K562 (cell line): ENCODE results near the gene CREB3L1. TPM values are rescaled to one million over a fixed set of nuclear protein-coding genes. Genes with fewer than 3 reads are reported as not detected.

Experiments used
- ATAC-seq: fragments of 200-7000 bp; cut with Tn5 transposase; 3 replicates; pipeline ENCODE4 v1.9.1; 2020; ENCODE audit warnings: moderate library complexity
- BruUV-seq: library from RNA; stranded (reverse); fragments of 400-500 nt; replicated peaks from 2 replicates; lab custom pipeline; 2021; lab: Mats Ljungman, UMichigan
- CTCF ChIA-PET: fragments of 300-600 bp; formaldehyde crosslinking; extraction: SDS; loops from one replicate; lab custom pipeline; 2021; ENCODE audit warnings: low intra/inter-chr PET ratio; lab: Yijun Ruan, JAX
- POLR2A ChIA-PET: fragments of 300-600, 350-650 bp; sonication (Branson Sonifier 250); formaldehyde crosslinking; extraction: SDS; loops from one replicate; lab custom pipeline; 2021; ENCODE audit warnings: antibody characterized with exemption, inconsistent platforms; lab: Yijun Ruan, JAX
- DNase-seq, 4 experiments: peaks; one replicate each; pipeline versions ENCODE4 v3.0.0 to v3.0.0-alpha.2; 2011 to 2018; ENCODE audit warnings: low spot score in 3 of 4, mixed read lengths in 3 of 4; ENCODE audit errors: extremely low read depth in 1 of 4
- FAIRE-seq: peaks from 2 replicates; lab custom pipeline; 2011; peaks lifted over from hg19 to GRCh38; lab: Jason Lieb, UNC
- H2AFZ ChIP-seq: 2 replicates; pipeline ENCODE4 v1.6.0; 2011; ENCODE audit warnings: low read depth, low read length, control low read depth, inconsistent platforms
- H3K27ac ChIP-seq: fragments of 200-600 bp; 3 replicates; pipeline ENCODE4 v1.8.0; 2011; ENCODE audit warnings: low read depth, mild to moderate bottlenecking, control low read depth, inconsistent platforms, low read length, moderate library complexity, mixed read lengths; ENCODE audit errors: extremely low read depth
- H3K27me3 ChIP-seq, 2 experiments: fragments of 300-600 bp in 1 of 2; 2 replicates in 1 of 2; 3 replicates in 1 of 2; pipeline versions ENCODE4 v1.6.0 to v1.8.0; 2011; ENCODE audit warnings: inconsistent platforms in 2 of 2, low read length in 2 of 2, mild to moderate bottlenecking in 1 of 2, mixed read lengths in 1 of 2, moderate library complexity in 1 of 2; ENCODE audit not compliant: control insufficient read depth in 2 of 2, insufficient read depth in 2 of 2
- H3K36me3 ChIP-seq: fragments of 300-600 bp; 3 replicates; pipeline ENCODE4 v1.8.0; 2011; ENCODE audit warnings: mild to moderate bottlenecking, low read length, inconsistent platforms; ENCODE audit not compliant: control insufficient read depth, insufficient read depth
- H3K4me1 ChIP-seq, 2 experiments: fragments of 200-600 bp in 1 of 2; replicated peaks in 1 of 2; 2 replicates in 1 of 2; 3 replicates in 1 of 2; pipeline versions ENCODE4 v1.5.1 to v1.8.0; 2011; ENCODE audit warnings: inconsistent platforms in 2 of 2, low read length in 2 of 2, mild to moderate bottlenecking in 1 of 2, mixed read lengths in 1 of 2, moderate library complexity in 1 of 2; ENCODE audit not compliant: control insufficient read depth in 2 of 2, insufficient read depth in 2 of 2
- H3K4me2 ChIP-seq: 2 replicates; pipeline ENCODE4 v1.6.1; 2011; ENCODE audit warnings: low read length, control low read depth, inconsistent platforms, mixed read lengths; ENCODE audit not compliant: insufficient read depth
- H3K4me3 ChIP-seq: fragments of 200-600 bp; sonication (generic), shearing (Covaris generic); 2 replicates; pipeline ENCODE4 v1.5.1; 2016; ENCODE audit warnings: control low read depth, inconsistent platforms
- H3K79me2 ChIP-seq: fragments of 200-600 bp; 3 replicates; pipeline ENCODE4 v1.8.0; 2011; ENCODE audit warnings: low read length, inconsistent platforms; ENCODE audit not compliant: control insufficient read depth, insufficient read depth
- H3K9ac ChIP-seq, 2 experiments: 2 replicates each; pipeline versions ENCODE4 v1.6.0 to v1.6.1; 2011; ENCODE audit warnings: low read depth in 2 of 2, low read length in 2 of 2, control low read depth in 1 of 2, inconsistent platforms in 1 of 2, mild to moderate bottlenecking in 1 of 2, mixed read lengths in 1 of 2; ENCODE audit not compliant: insufficient read depth in 1 of 2
- H3K9me1 ChIP-seq: one replicate; pipeline ENCODE4 v1.6.0; 2011; ENCODE audit warnings: inconsistent platforms, mild to moderate bottlenecking, low read length, moderate library complexity; ENCODE audit not compliant: control insufficient read depth, insufficient read depth
- H3K9me3 ChIP-seq: replicated peaks from 2 replicates; pipeline ENCODE4 v1.5.1; 2011; ENCODE audit warnings: low read depth, low read length, inconsistent platforms; ENCODE audit not compliant: control insufficient read depth, insufficient read depth
- H4K20me1 ChIP-seq: replicated peaks from 2 replicates; pipeline ENCODE4 v1.6.1; 2011; ENCODE audit warnings: low read length, inconsistent platforms, mixed read lengths; ENCODE audit not compliant: control insufficient read depth, insufficient read depth
- ADNP ChIP-seq: fragments of 200-800 bp; sonication (Bioruptor generic); IDR thresholded peaks from 2 replicates; pipeline ENCODE4 v1.6.1; 2016; ENCODE audit warnings: missing genetic modification characterization, missing compliant biosample characterization
- ARID2 ChIP-seq: fragments of 450-650 bp; IDR thresholded peaks from 2 replicates; pipeline ENCODE4 v1.6.1; 2017; ENCODE audit warnings: antibody characterized with exemption, mild to moderate bottlenecking
- CEBPG ChIP-seq, 3 experiments: fragments of 200-800 bp in 1 of 3; sonication (Bioruptor generic) in 1 of 3; sonication (generic) in 1 of 3; formaldehyde crosslinking in 1 of 3; IDR thresholded peaks in 2 of 3; conservative IDR thresholded peaks in 1 of 3; 2 replicates each; pipeline versions ENCODE4 v1.6.1 to v1.8.0; 2016 to 2022; ENCODE audit warnings: missing compliant biosample characterization in 2 of 3, missing genetic modification characterization in 2 of 3, mild to moderate bottlenecking in 1 of 3, missing genetic modification reagents in 1 of 3
- HDAC1 ChIP-seq, 2 experiments: fragments of 450-650 bp; IDR thresholded peaks; 2 replicates each; pipeline ENCODE4 v1.6.1; 2016 to 2017; ENCODE audit warnings: inconsistent platforms in 1 of 2, mild to moderate bottlenecking in 1 of 2, moderate library complexity in 1 of 2
- RBM22 ChIP-seq: fragments of 200-400 bp; formaldehyde crosslinking; IDR thresholded peaks from 2 replicates; pipeline ENCODE4 v1.6.1; 2018; ENCODE audit warnings: low read length, low read depth; ENCODE audit not compliant: poor library complexity, severe bottlenecking
- SAFB2 ChIP-seq: fragments of 200-400 bp; formaldehyde crosslinking; IDR thresholded peaks from 2 replicates; pipeline ENCODE4 v1.6.1; 2018; ENCODE audit warnings: borderline replicate concordance, low read length, low read depth, moderate library complexity; ENCODE audit not compliant: severe bottlenecking
- SLC30A9 ChIP-seq: fragments of 250-450 bp; sonication (Bioruptor Pico); IDR thresholded peaks from 2 replicates; pipeline ENCODE4 v1.8.0; 2022; ENCODE audit warnings: mild to moderate bottlenecking, moderate library complexity
- SMARCB1 ChIP-seq: IDR thresholded peaks from 2 replicates; pipeline ENCODE4 v1.6.1; 2011; ENCODE audit warnings: improper control_type of control experiment, low read depth; ENCODE audit not compliant: insufficient read length
- SP1 ChIP-seq: sonication (generic); formaldehyde crosslinking; IDR thresholded peaks from 2 replicates; pipeline ENCODE4 v1.8.1; 2022; ENCODE audit warnings: mild to moderate bottlenecking, missing genetic modification reagents
- TCF3 ChIP-seq: sonication (generic); formaldehyde crosslinking; IDR thresholded peaks from 2 replicates; pipeline ENCODE4 v1.4.0; 2020; ENCODE audit warnings: mild to moderate bottlenecking, missing genetic modification reagents
- ZBTB1 ChIP-seq: sonication (generic); formaldehyde crosslinking; IDR thresholded peaks from 2 replicates; pipeline ENCODE4 v1.8.1; 2023; ENCODE audit warnings: missing genetic modification reagents, low read depth, mild to moderate bottlenecking, borderline replicate concordance
- ZNF324 ChIP-seq: fragments of 250-450 bp; sonication (Bioruptor Pico); IDR thresholded peaks from 2 replicates; pipeline ENCODE4 v1.4.0; 2020; ENCODE audit warnings: mild to moderate bottlenecking
- WGBS: fragments of 100-300 bp; shearing (Covaris generic); methylation state at CpG from one replicate; pipeline ENCODE4 v1.1.6; 2016; ENCODE audit warnings: low coverage, mixed read lengths; ENCODE audit not compliant: insufficient coverage; ENCODE audit errors: missing lambda C conversion rate; 5-methylcytosine and 5-hydroxymethylcytosine counted together
- in situ Hi-C: fragments of 300-500 bp; cut with MboI; formaldehyde crosslinking; loops from 4 replicates; pipeline ENCODE4 v1.15.0; 2018; ENCODE audit warnings: inconsistent platforms, mixed read lengths
- intact Hi-C: fragments of 100-400 bp; cut with micrococcal nuclease; formaldehyde crosslinking; loops from 2 replicates; pipeline ENCODE4 v1.14.2; 2022
- polyA plus RNA-seq, 8 experiments: library from polyadenylated mRNA; depleted of rRNA in 4 of 8; stranded (reverse) in 5 of 8; unstranded in 3 of 8; fragments of >200 nt; fragmentation: Nextera tagmentation in 2 of 8; fragmentation: Illumina TruSeq in 1 of 8; extraction: Ambion mirVana in 2 of 8; extraction: Trizol in 1 of 8; gene quantifications; 2 replicates each; pipeline versions ENCODE4 v1.2.1 to v1.2.3, GENCODE V29; 2011 to 2014; ENCODE audit warnings: inconsistent platforms in 1 of 8, missing spikeins in 1 of 8
- total RNA-seq, 7 experiments: library from RNA; depleted of rRNA in 6 of 7; stranded (reverse); fragments of >200 nt in 6 of 7; fragmentation: Illumina TruSeq in 2 of 7; extraction: Trizol in 2 of 7; gene quantifications; 2 replicates each; pipeline versions ENCODE4 v1.2.1 to v1.2.3, GENCODE V29; 2011 to 2021; ENCODE audit warnings: low replicate concordance in 1 of 7
- TF ChIP-seq, protein P1 (sequence below): fragments of 450-650 bp; IDR thresholded peaks from 2 replicates; pipeline ENCODE4 v1.6.1; 2016; ENCODE audit warnings: mild to moderate bottlenecking
- TF ChIP-seq, protein P2 (sequence below): fragments of 150-350 bp; conservative IDR thresholded peaks from 2 replicates; pipeline ENCODE4 v1.6.1; 2014; ENCODE audit warnings: low read length
- TF ChIP-seq, protein P3 (sequence below), 3 experiments: fragments of 200-800 bp in 1 of 3; sonication (Bioruptor generic) in 1 of 3; sonication (generic) in 1 of 3; formaldehyde crosslinking in 1 of 3; IDR thresholded peaks; 2 replicates each; pipeline versions ENCODE4 v1.6.1 to v1.8.0; 2016 to 2022; ENCODE audit warnings: mild to moderate bottlenecking in 2 of 3, missing compliant biosample characterization in 2 of 3, missing genetic modification characterization in 2 of 3, missing genetic modification reagents in 1 of 3

The CREB3L1 gene
- total and polyA plus RNA-seq, 9 of the 15 experiments (the other 6 are each of a cell fraction or from before 2014, with no cell fraction given) = 1.2 to 27.6 (median 3.7) TPM

DNA sequence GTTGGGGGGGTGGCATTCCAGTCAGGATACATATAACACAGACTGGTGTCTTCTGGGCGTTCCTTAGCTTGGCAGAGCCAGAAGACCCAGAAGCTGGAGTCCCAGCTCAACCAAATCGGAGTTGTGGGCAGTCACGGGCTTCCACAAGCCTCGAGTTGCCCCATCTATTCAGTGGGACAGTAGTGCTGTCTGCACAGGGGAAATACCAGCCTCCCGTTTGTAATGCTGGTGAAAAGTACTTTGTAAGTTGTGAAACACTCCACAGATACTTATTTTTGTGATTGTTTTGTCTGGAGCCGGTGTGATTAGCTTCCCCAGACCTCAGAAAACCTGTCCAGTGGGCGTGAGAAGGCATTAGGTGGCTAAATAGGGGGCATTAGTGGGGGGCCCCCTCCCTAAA, 83.4 kb downstream of the CREB3L1 start:
- CTCF ChIA-PET = interaction anchor here (0.6 to 1.8 kb wide), 2 partner anchors 9 to 10 kb away, joined by 4 to 5 read pairs; no protein-coding TSS in a partner anchor
- Histone ChIP-seq H3K4me3 (peak overlapping the region; percentile 36), H3K79me2 (peaks cover 66% of the 10 kb centered on the region), H3K4me1 (peaks cover 38 to 52% of the 10 kb centered on the region in 2 experiments), H3K9me3 (no peaks in the 10 kb centered on the region), H3K36me3 (peaks cover 38% of the 10 kb centered on the region; the same call in 1 of the 3 replicates), H3K27ac (peak overlapping the region; percentile 94), H3K4me2 (peak overlapping the region; percentile 77), H3K9me1 (peaks cover 4% of the 10 kb centered on the region), H3K9ac (peak overlapping the region; percentile 78 to 94), H4K20me1 (peaks cover 5% of the 10 kb centered on the region; the same call in 1 of the 2 replicates), H2AFZ (peak overlapping the region; percentile 56; the same call in 1 of the 2 replicates), H3K27me3 (no peaks in the 10 kb centered on the region)
- POLR2A ChIA-PET = interaction anchor here (0.6 to 2.5 kb wide), 5 partner anchors 9 to 118 kb away, joined by 3 to 10 read pairs (median 4); no protein-coding TSS in a partner anchor
- 23% methylated on average over 7 of the region's 7 CpGs for WGBS
- intact Hi-C loops (no loop called here), in situ Hi-C loops (no loop called here)
- no peak for DNase-seq
- no TSS peak for BruUV-seq
- FAIRE-seq = peak; percentile 15
- ATAC-seq = peak; percentile 4; the same call in 1 of the 3 replicates
- TF ChIP-seq ARID2 (no peak), SLC30A9 (CRISPR knock-in tag) (no peak), SMARCB1 (no peak), SP1 (peak; percentile 5; the same call in 1 of the 2 replicates), ADNP (no peak), SAFB2 (no peak), TCF3 (no peak), HDAC1 (IDR thresholded peaks at IDR 0.05) (no peak), ZBTB1 (CRISPR knock-in tag) (no peak), ZNF324 (no peak), RBM22 (no peak), CEBPG (CRISPR knock-in tag; IDR thresholded peaks at IDR 0.05) (no peak), CEBPG (tag; conservative IDR thresholded peaks at IDR 0.05 in 1 of 2, IDR thresholded peaks at IDR 0.05 in 1 of 2) (0 out of 4 replicates have a peak, but pooled peaks of 1 of the 2 experiments have one; percentile 8)
- TF ChIP-seq, protein P1, sequence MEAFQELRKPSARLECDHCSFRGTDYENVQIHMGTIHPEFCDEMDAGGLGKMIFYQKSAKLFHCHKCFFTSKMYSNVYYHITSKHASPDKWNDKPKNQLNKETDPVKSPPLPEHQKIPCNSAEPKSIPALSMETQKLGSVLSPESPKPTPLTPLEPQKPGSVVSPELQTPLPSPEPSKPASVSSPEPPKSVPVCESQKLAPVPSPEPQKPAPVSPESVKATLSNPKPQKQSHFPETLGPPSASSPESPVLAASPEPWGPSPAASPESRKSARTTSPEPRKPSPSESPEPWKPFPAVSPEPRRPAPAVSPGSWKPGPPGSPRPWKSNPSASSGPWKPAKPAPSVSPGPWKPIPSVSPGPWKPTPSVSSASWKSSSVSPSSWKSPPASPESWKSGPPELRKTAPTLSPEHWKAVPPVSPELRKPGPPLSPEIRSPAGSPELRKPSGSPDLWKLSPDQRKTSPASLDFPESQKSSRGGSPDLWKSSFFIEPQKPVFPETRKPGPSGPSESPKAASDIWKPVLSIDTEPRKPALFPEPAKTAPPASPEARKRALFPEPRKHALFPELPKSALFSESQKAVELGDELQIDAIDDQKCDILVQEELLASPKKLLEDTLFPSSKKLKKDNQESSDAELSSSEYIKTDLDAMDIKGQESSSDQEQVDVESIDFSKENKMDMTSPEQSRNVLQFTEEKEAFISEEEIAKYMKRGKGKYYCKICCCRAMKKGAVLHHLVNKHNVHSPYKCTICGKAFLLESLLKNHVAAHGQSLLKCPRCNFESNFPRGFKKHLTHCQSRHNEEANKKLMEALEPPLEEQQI = no peak
- TF ChIP-seq, protein P2, sequence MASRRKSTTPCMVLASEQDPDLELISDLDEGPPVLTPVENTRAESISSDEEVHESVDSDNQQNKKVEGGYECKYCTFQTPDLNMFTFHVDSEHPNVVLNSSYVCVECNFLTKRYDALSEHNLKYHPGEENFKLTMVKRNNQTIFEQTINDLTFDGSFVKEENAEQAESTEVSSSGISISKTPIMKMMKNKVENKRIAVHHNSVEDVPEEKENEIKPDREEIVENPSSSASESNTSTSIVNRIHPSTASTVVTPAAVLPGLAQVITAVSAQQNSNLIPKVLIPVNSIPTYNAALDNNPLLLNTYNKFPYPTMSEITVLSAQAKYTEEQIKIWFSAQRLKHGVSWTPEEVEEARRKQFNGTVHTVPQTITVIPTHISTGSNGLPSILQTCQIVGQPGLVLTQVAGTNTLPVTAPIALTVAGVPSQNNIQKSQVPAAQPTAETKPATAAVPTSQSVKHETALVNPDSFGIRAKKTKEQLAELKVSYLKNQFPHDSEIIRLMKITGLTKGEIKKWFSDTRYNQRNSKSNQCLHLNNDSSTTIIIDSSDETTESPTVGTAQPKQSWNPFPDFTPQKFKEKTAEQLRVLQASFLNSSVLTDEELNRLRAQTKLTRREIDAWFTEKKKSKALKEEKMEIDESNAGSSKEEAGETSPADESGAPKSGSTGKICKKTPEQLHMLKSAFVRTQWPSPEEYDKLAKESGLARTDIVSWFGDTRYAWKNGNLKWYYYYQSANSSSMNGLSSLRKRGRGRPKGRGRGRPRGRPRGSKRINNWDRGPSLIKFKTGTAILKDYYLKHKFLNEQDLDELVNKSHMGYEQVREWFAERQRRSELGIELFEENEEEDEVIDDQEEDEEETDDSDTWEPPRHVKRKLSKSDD = no peak
- TF ChIP-seq, protein P3, sequence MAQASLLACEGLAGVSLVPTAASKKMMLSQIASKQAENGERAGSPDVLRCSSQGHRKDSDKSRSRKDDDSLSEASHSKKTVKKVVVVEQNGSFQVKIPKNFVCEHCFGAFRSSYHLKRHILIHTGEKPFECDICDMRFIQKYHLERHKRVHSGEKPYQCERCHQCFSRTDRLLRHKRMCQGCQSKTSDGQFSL (CRISPR knock-in tag; IDR thresholded peaks at IDR 0.05) = peak; percentile 73; the same call in 1 of the 2 replicates
- TF ChIP-seq, protein P3 (tag; IDR thresholded peaks at IDR 0.05) = no peak
